Fibroblast of skin of left biceps (primary cell): Measurements from ENCODE around the gene ZFR2.
"Not testable (repeated sequence)": the region's sequence is repeated elsewhere in the genome, so short reads cannot be mapped to it uniquely, and the experiment has no call there.

ENCODE experiments used
- DNase-seq, 2 experiments: peaks; one replicate each; pipeline ENCODE4 v3.0.0-alpha.2; 2013; ENCODE audit warnings: low read depth in 2 of 2

ZFR2 gene

GRCh38 chr19:3868770-3869456 is at the start of gene ZFR2:
Gene ZFR2, minus strand, starts transcription at chr19:3869038. Its CDS starts 21 bp downstream, at chr19:3869017.
- DNase-seq = no peak

GRCh38 chr19:3916033-3916432 is 47.2 kb upstream of the ZFR2 start:
- no peak for DNase-seq

- no peak for DNase-seq
These were observed 45.4 kb upstream of the ZFR2 start for GRCh38 chr19:3914199-3914598.

GRCh38 chr19:3910105-3910504 is 41.3 kb upstream of the ZFR2 start:
- DNase-seq = no peak

GRCh38 chr19:3908266-3909054 is 39.6 kb upstream of the ZFR2 start:
- DNase-seq = no peak

- no peak for DNase-seq
These were observed 38.9 kb upstream of the ZFR2 start for GRCh38 chr19:3907626-3908265.

GRCh38 chr19:3904233-3904632 is 35.4 kb upstream of the ZFR2 start:
- DNase-seq = no peak

GRCh38 chr19:3902317-3902973 is 33.6 kb upstream of the ZFR2 start:
- DNase-seq = no peak

- DNase-seq = no peak
These were observed 30.9 kb upstream of the ZFR2 start for GRCh38 chr19:3899531-3900294.

GRCh38 chr19:3898426-3898825 is 29.6 kb upstream of the ZFR2 start:
- DNase-seq = no peak

GRCh38 chr19:3897936-3898335 is 29.1 kb upstream of the ZFR2 start:
- no peak for DNase-seq

GRCh38 chr19:3895788-3896187 is 26.9 kb upstream of the ZFR2 start:
- no peak for DNase-seq

GRCh38 chr19:3894959-3895358 is 26.1 kb upstream of the ZFR2 start:
- not testable (repeated sequence) for DNase-seq

- DNase-seq = no peak
These were observed 24.8 kb upstream of the ZFR2 start for GRCh38 chr19:3893509-3894179.

GRCh38 chr19:3890591-3890990 is 21.8 kb upstream of the ZFR2 start:
- DNase-seq = no peak

- no peak for DNase-seq
These were observed 13.2 kb upstream of the ZFR2 start for GRCh38 chr19:3882041-3882384.

GRCh38 chr19:3881272-3882040 is 12.6 kb upstream of the ZFR2 start:
- no peak for DNase-seq

- no peak for DNase-seq
These were observed 11.8 kb upstream of the ZFR2 start, which contains the start of gene ATCAY for GRCh38 chr19:3880471-3881271. Gene ATCAY, plus strand, starts transcription at chr19:3880685. Its CDS starts 5,083 bp downstream, at chr19:3885768.

- DNase-seq = no peak
These were observed 10.8 kb upstream of the ZFR2 start for GRCh38 chr19:3879656-3880055.
